DMS53 treated with DMSO at 0.1 percent for 48 hours (cell line): ENCODE results near the gene ERCC3.
A peak's percentile ranks its signal among the peaks of the same experiment; 100 is the strongest.
"Not testable (repeated sequence)": the region's sequence is repeated elsewhere in the genome, so short reads cannot be mapped to it uniquely, and the experiment has no call there.

Source experiments
- DNase-seq: peaks from one replicate; lab custom pipeline; 2025; ENCODE audit not compliant: unreplicated experiment; lab: John Stamatoyannopoulos, UW

Gene ERCC3

GRCh38 chr2:127226520-127227263 lies 67.3 kb downstream of the ERCC3 start:
- DNase-seq = peak; percentile 98

GRCh38 chr2:127226132-127226519 lies 67.8 kb downstream of the ERCC3 start:
- DNase-seq = no peak

- no peak for DNase-seq
Observed at GRCh38 chr2:127225186-127225960, 68.6 kb downstream of the ERCC3 start.

GRCh38 chr2:127224135-127224534 lies 69.8 kb downstream of the ERCC3 start:
- DNase-seq = not testable (repeated sequence)

GRCh38 chr2:127220768-127221527 lies 73.0 kb downstream of the ERCC3 start:
- no peak for DNase-seq

GRCh38 chr2:127220102-127220767 lies 73.7 kb downstream of the ERCC3 start, which contains the start of gene CYP27C1:
TSS of gene CYP27C1 (minus strand) at chr2:127220299. CDS start at chr2:127220270, 29 bp downstream.
- DNase-seq = no peak

GRCh38 chr2:127219171-127220070 lies 74.5 kb downstream of the ERCC3 start:
- DNase-seq = no peak

GRCh38 chr2:127218812-127219170 lies 75.2 kb downstream of the ERCC3 start:
- no peak for DNase-seq

GRCh38 chr2:127217470-127218325 lies 76.2 kb downstream of the ERCC3 start:
- DNase-seq = no peak

GRCh38 chr2:127216593-127216992 lies 77.4 kb downstream of the ERCC3 start:
- no peak for DNase-seq

- DNase-seq = no peak
Observed at GRCh38 chr2:127216095-127216494, 77.8 kb downstream of the ERCC3 start.

GRCh38 chr2:127214201-127214600 lies 79.7 kb downstream of the ERCC3 start:
- not testable (repeated sequence) for DNase-seq

- DNase-seq = peak; percentile 57
Observed at GRCh38 chr2:127208313-127208712, 85.6 kb downstream of the ERCC3 start.
